BLaER1 treated with 17β-estradiol and CSF1 and Interleukin-3, amounts not matched to agents 10 nM and 100 nM (cell line): Measurements from ENCODE around the gene PTTG1IP.

Experiments used
- H3K27ac ChIP-seq, 11 experiments: shearing (Covaris generic); formaldehyde crosslinking; 2 replicates each; pipeline ENCODE4 v1.8.1; 2022
- H3K27me3 ChIP-seq, 11 experiments: shearing (Covaris generic); formaldehyde crosslinking; 2 replicates each; pipeline ENCODE4 v1.8.1; 2022
- H3K36me3 ChIP-seq, 11 experiments: shearing (Covaris generic); formaldehyde crosslinking; 2 replicates each; pipeline ENCODE4 v1.8.1; 2022
- H3K4me1 ChIP-seq, 10 experiments: shearing (Covaris generic); formaldehyde crosslinking; 2 replicates each; pipeline ENCODE4 v1.8.1; 2022
- H3K4me2 ChIP-seq, 11 experiments: shearing (Covaris generic); formaldehyde crosslinking; 2 replicates each; pipeline ENCODE4 v1.8.1; 2022
- H3K4me3 ChIP-seq, 10 experiments: shearing (Covaris generic); formaldehyde crosslinking; 2 replicates each; pipeline ENCODE4 v1.8.1; 2022
- H3K9ac ChIP-seq, 11 experiments: shearing (Covaris generic); formaldehyde crosslinking; 2 replicates each; pipeline ENCODE4 v1.8.1; 2022
- H3K9me3 ChIP-seq, 11 experiments: shearing (Covaris generic); formaldehyde crosslinking; replicated peaks in 1 of 11; 2 replicates each; pipeline ENCODE4 v1.8.1; 2022
- H4K20me1 ChIP-seq, 11 experiments: shearing (Covaris generic); formaldehyde crosslinking; 2 replicates each; pipeline ENCODE4 v1.8.1; 2022
- Cebpa-rat ChIP-seq, 11 experiments: shearing (Covaris generic); IDR thresholded peaks; 2 replicates each; pipeline ENCODE4 v1.8.1; 2022

The PTTG1IP gene

GRCh38 chr21:44816761-44817505, 56.6 kb downstream of the PTTG1IP start:
- Histone ChIP-seq H4K20me1 (peaks cover 54 to 57% (median 56%) of the 10 kb centered on the region in 11 experiments), H3K9me3 (peaks cover 14 to 31% (median 22%) of the 10 kb centered on the region in 11 experiments; a peak in 21 of 22 replicates), H3K4me1 (peaks cover 56 to 66% (median 64%) of the 10 kb centered on the region in 10 experiments), H3K4me2 (peak overlapping the region; percentile 88 to 99 (median 96)), H3K36me3 (peaks cover 12 to 33% (median 20%) of the 10 kb centered on the region in 11 experiments; a peak in 20 of 22 replicates), H3K27me3 (no peaks in the 10 kb centered on the region), H3K27ac (peak overlapping the region in 9 of 11 experiments; percentile 96 to 100 (median 98); a peak in 16 of 22 replicates), H3K9ac (peak overlapping the region; percentile 95 to 99 (median 97)), H3K4me3 (peak overlapping the region; percentile 67 to 84 (median 80))
- no peak for TF ChIP-seq Cebpa-rat (IDR thresholded peaks at IDR 0.05)

- Histone ChIP-seq H3K27ac (no peak overlapping the region), H3K36me3 (peaks cover 20 to 42% (median 29%) of the 10 kb centered on the region in 11 experiments; a peak in 20 of 22 replicates), H3K9ac (peak overlapping the region in 10 of 11 experiments; percentile 16 to 56 (median 36); a peak in 13 of 22 replicates), H3K9me3 (peaks cover 5 to 22% (median 14%) of the 10 kb centered on the region in 11 experiments; a peak in 17 of 22 replicates), H3K4me1 (peaks cover 65 to 75% (median 72%) of the 10 kb centered on the region in 10 experiments), H3K4me2 (peak overlapping the region; percentile 69 to 99 (median 93)), H4K20me1 (peaks cover 63 to 66% (median 65%) of the 10 kb centered on the region in 11 experiments), H3K4me3 (peak overlapping the region in 4 of 10 experiments; percentile 16 to 41 (median 26); a peak in 7 of 20 replicates), H3K27me3 (no peaks in the 10 kb centered on the region)
- no peak for TF ChIP-seq Cebpa-rat (IDR thresholded peaks at IDR 0.05)
Observed at GRCh38 chr21:44815852-44816628, 57.5 kb downstream of the PTTG1IP start.

- Histone ChIP-seq H3K27ac (no peak overlapping the region), H4K20me1 (peaks cover 71 to 74% (median 73%) of the 10 kb centered on the region in 11 experiments)
- no peak for TF ChIP-seq Cebpa-rat (IDR thresholded peaks at IDR 0.05)
Observed at GRCh38 chr21:44815225-44815624, 58.3 kb downstream of the PTTG1IP start.

GRCh38 chr21:44814498-44815023, 58.9 kb downstream of the PTTG1IP start:
- Histone ChIP-seq H3K36me3 (peaks cover 35 to 57% (median 44%) of the 10 kb centered on the region in 11 experiments), H3K4me3 (no peak overlapping the region), H3K27ac (no peak overlapping the region; a peak in 1 of 22 replicates), H3K9ac (peak overlapping the region in 3 of 11 experiments; percentile 34 to 63 (median 58); a peak in 2 of 22 replicates), H3K9me3 (peaks cover 0 to 7% (median 0%) of the 10 kb centered on the region in 11 experiments; a peak in 6 of 22 replicates), H3K4me2 (peak overlapping the region; percentile 69 to 99 (median 93)), H4K20me1 (peaks cover 78 to 80% (median 80%) of the 10 kb centered on the region in 11 experiments), H3K27me3 (no peaks in the 10 kb centered on the region), H3K4me1 (peaks cover 77 to 89% (median 87%) of the 10 kb centered on the region in 10 experiments)
- TF ChIP-seq Cebpa-rat (IDR thresholded peaks at IDR 0.05) = no peak

More at GRCh38 chr21:44815225-44815624, 58.3 kb downstream of the PTTG1IP start:
- H3K36me3 ChIP-seq = peaks cover 29 to 50% (median 37%) of the 10 kb centered on the region in 11 experiments
- H3K9me3 ChIP-seq = peaks cover 0 to 13% (median 6%) of the 10 kb centered on the region in 11 experiments; a peak in 11 of 22 replicates
- H3K4me2 ChIP-seq = peak overlapping the region; percentile 69 to 99 (median 93)
- H3K4me3 ChIP-seq = peak overlapping the region in 1 of 10 experiments; percentile 16; a peak in 1 of 20 replicates
- peaks cover 73 to 83% (median 81%) of the 10 kb centered on the region in 10 experiments for H3K4me1 ChIP-seq
- peak overlapping the region in 5 of 11 experiments; percentile 25 to 56 (median 42); a peak in 5 of 22 replicates for H3K9ac ChIP-seq
- H3K27me3 ChIP-seq = no peaks in the 10 kb centered on the region

- peaks cover 44 to 65% (median 52%) of the 10 kb centered on the region in 11 experiments for H3K36me3 ChIP-seq
- TF ChIP-seq Cebpa-rat (IDR thresholded peaks at IDR 0.05) = no peak
- H3K27ac ChIP-seq = no peak overlapping the region
- H4K20me1 ChIP-seq = peaks cover 86 to 89% (median 88%) of the 10 kb centered on the region in 11 experiments
- peak overlapping the region in 9 of 11 experiments; percentile 21 to 68 (median 53); a peak in 11 of 22 replicates for H3K9ac ChIP-seq
- no peaks in the 10 kb centered on the region for H3K9me3 ChIP-seq
- H3K4me2 ChIP-seq = peak overlapping the region; percentile 68 to 99 (median 93)
- H3K4me3 ChIP-seq = no peak overlapping the region; a peak in 1 of 20 replicates
- H3K4me1 ChIP-seq = peaks cover 72 to 88% (median 82%) of the 10 kb centered on the region in 10 experiments
- no peaks in the 10 kb centered on the region for H3K27me3 ChIP-seq
Observed at GRCh38 chr21:44813727-44814126, 59.8 kb downstream of the PTTG1IP start.

- Histone ChIP-seq H3K27me3 (no peaks in the 10 kb centered on the region), H4K20me1 (peaks cover 86 to 94% (median 94%) of the 10 kb centered on the region in 11 experiments), H3K27ac (peak overlapping the region in 7 of 11 experiments; percentile 22 to 64 (median 37); a peak in 12 of 22 replicates), H3K9ac (peak overlapping the region; percentile 24 to 68 (median 52); a peak in 19 of 22 replicates), H3K36me3 (peaks cover 49 to 71% (median 58%) of the 10 kb centered on the region in 11 experiments), H3K4me1 (peaks cover 68 to 83% (median 78%) of the 10 kb centered on the region in 10 experiments), H3K4me2 (peak overlapping the region; percentile 68 to 99 (median 93)), H3K4me3 (peak overlapping the region in 3 of 10 experiments; percentile 6 to 29 (median 23); a peak in 1 of 20 replicates), H3K9me3 (no peaks in the 10 kb centered on the region)
- TF ChIP-seq Cebpa-rat (IDR thresholded peaks at IDR 0.05) = no peak
Observed at GRCh38 chr21:44813149-44813548, 60.3 kb downstream of the PTTG1IP start.

GRCh38 chr21:44812640-44813039, 60.9 kb downstream of the PTTG1IP start:
- H3K4me1 ChIP-seq = peaks cover 68 to 83% (median 78%) of the 10 kb centered on the region in 10 experiments
- peak overlapping the region in 9 of 11 experiments; percentile 22 to 64 (median 28); a peak in 16 of 22 replicates for H3K27ac ChIP-seq
- peak overlapping the region; percentile 24 to 68 (median 52); a peak in 21 of 22 replicates for H3K9ac ChIP-seq
- peak overlapping the region; percentile 68 to 99 (median 93) for H3K4me2 ChIP-seq
- peaks cover 54 to 76% (median 63%) of the 10 kb centered on the region in 11 experiments for H3K36me3 ChIP-seq
- peaks cover 86 to 100% (median 96%) of the 10 kb centered on the region in 11 experiments for H4K20me1 ChIP-seq
- no peaks in the 10 kb centered on the region for H3K9me3 ChIP-seq
- H3K4me3 ChIP-seq = peak overlapping the region in 3 of 10 experiments; percentile 6 to 29 (median 23); a peak in 3 of 20 replicates
- H3K27me3 ChIP-seq = no peaks in the 10 kb centered on the region
- no peak for TF ChIP-seq Cebpa-rat (IDR thresholded peaks at IDR 0.05)

GRCh38 chr21:44810779-44811178, 62.7 kb downstream of the PTTG1IP start:
- Histone ChIP-seq H3K9me3 (no peaks in the 10 kb centered on the region), H3K27me3 (no peaks in the 10 kb centered on the region), H3K4me1 (peaks cover 53 to 69% (median 65%) of the 10 kb centered on the region in 10 experiments), H4K20me1 (peaks cover 71 to 97% (median 90%) of the 10 kb centered on the region in 11 experiments), H3K4me3 (no peak overlapping the region), H3K9ac (peak overlapping the region in 3 of 11 experiments; percentile 17 to 67 (median 45); a peak in 3 of 22 replicates), H3K27ac (no peak overlapping the region), H3K36me3 (peaks cover 72 to 91% (median 81%) of the 10 kb centered on the region in 11 experiments), H3K4me2 (peak overlapping the region in 10 of 11 experiments; percentile 30 to 97 (median 77); a peak in 20 of 22 replicates)
- TF ChIP-seq Cebpa-rat (IDR thresholded peaks at IDR 0.05) = no peak
